K562 (cell line): ENCODE measurements around the gene LIN28B. TPM values are rescaled to one million over a fixed set of nuclear protein-coding genes. Genes with fewer than 3 reads are reported as not detected.
A peak's percentile ranks its signal among the peaks of the same experiment; 100 is the strongest.

Experiments
- AFF4 ChIP-seq: sonication (generic); formaldehyde crosslinking; IDR thresholded peaks from 2 replicates; pipeline ENCODE4 v1.8.0; 2023; ENCODE audit warnings: mild to moderate bottlenecking, missing genetic modification reagents
- ARID1B ChIP-seq: fragments of 450-650 bp; IDR thresholded peaks from 2 replicates; pipeline ENCODE4 v1.6.1; 2016; ENCODE audit warnings: antibody characterized with exemption, mild to moderate bottlenecking, inconsistent platforms
- CBX2 ChIP-seq: fragments of 200-600 bp; sonication (generic); IDR thresholded peaks from one replicate; pipeline ENCODE4 v1.6.1; 2012; ENCODE audit warnings: mild to moderate bottlenecking, low read length, inconsistent platforms; ENCODE audit not compliant: insufficient read depth, poor library complexity, severe bottlenecking
- CBX8 ChIP-seq: fragments of 200-600 bp; sonication (generic); IDR thresholded peaks from 2 replicates; pipeline ENCODE4 v1.6.1; 2012; ENCODE audit warnings: borderline replicate concordance, mixed run types, low read depth, mild to moderate bottlenecking, moderate library complexity, mixed read lengths, low read length, control low read depth, inconsistent platforms; ENCODE audit not compliant: poor library complexity, severe bottlenecking; ENCODE audit errors: extremely low read depth
- CCAR2 ChIP-seq: fragments of 200-400 bp; formaldehyde crosslinking; IDR thresholded peaks from 2 replicates; pipeline ENCODE4 v1.6.1; 2017; ENCODE audit warnings: mild to moderate bottlenecking, low read depth, low read length
- ELF1 ChIP-seq: fragments of 200-800 bp; sonication (Bioruptor generic); IDR thresholded peaks from 2 replicates; pipeline ENCODE4 v1.6.1; 2016; ENCODE audit warnings: missing genetic modification characterization, missing compliant biosample characterization
- FOSL1 ChIP-seq: fragments of 200-800 bp; sonication (Bioruptor generic); conservative IDR thresholded peaks from 2 replicates; pipeline ENCODE4 v1.6.1; 2016; ENCODE audit warnings: missing genetic modification characterization, missing compliant biosample characterization
- GTF2E2 ChIP-seq: fragments of 200-800 bp; sonication (Bioruptor generic); IDR thresholded peaks from 2 replicates; pipeline ENCODE4 v1.6.1; 2016; ENCODE audit warnings: missing genetic modification characterization, missing compliant biosample characterization
- HEY1 ChIP-seq: fragments of 250-450 bp; sonication (Bioruptor Pico); IDR thresholded peaks from 2 replicates; pipeline ENCODE4 v1.5.0; 2020; ENCODE audit warnings: mild to moderate bottlenecking, moderate library complexity, borderline replicate concordance
- HNRNPK ChIP-seq: fragments of 200-400 bp; formaldehyde crosslinking; IDR thresholded peaks from one replicate; pipeline ENCODE4 v1.6.1; 2018; ENCODE audit warnings: mild to moderate bottlenecking, low read depth, low read length; ENCODE audit not compliant: poor library complexity, severe bottlenecking
- HOXB6 ChIP-seq: fragments of 250-450 bp; sonication (Bioruptor Pico); IDR thresholded peaks from 2 replicates; pipeline ENCODE4 v1.5.1; 2022; ENCODE audit warnings: mild to moderate bottlenecking, borderline replicate concordance
- JUND ChIP-seq, 2 experiments: IDR thresholded peaks; 2 replicates in 1 of 2; 3 replicates in 1 of 2; pipeline ENCODE4 v1.6.1; 2011; ENCODE audit warnings: borderline replicate concordance in 2 of 2, low read depth in 2 of 2, low read length in 2 of 2, improper control_type of control experiment in 1 of 2, missing biosample characterization in 1 of 2, missing genetic modification characterization in 1 of 2, missing genetic modification reagents in 1 of 2
- MAX ChIP-seq: sonication (generic); formaldehyde crosslinking; IDR thresholded peaks from 2 replicates; pipeline ENCODE4 v1.9.0; 2022; ENCODE audit warnings: mild to moderate bottlenecking, missing genetic modification reagents
- POLR3G ChIP-seq: IDR thresholded peaks from 2 replicates; pipeline ENCODE4 v1.6.1; 2011; ENCODE audit not compliant: insufficient read length, insufficient replicate concordance; ENCODE audit errors: extremely low read depth
- RBFOX2 ChIP-seq: fragments of 200-400 bp; formaldehyde crosslinking; IDR thresholded peaks from 2 replicates; pipeline ENCODE4 v1.6.1; 2017; ENCODE audit warnings: low read depth, mild to moderate bottlenecking, low read length, moderate library complexity
- SP2 ChIP-seq: IDR thresholded peaks from 2 replicates; pipeline ENCODE4 v1.6.1; 2011; ENCODE audit warnings: mild to moderate bottlenecking, low read depth, low read length, moderate library complexity; ENCODE audit not compliant: poor library complexity, severe bottlenecking; ENCODE audit errors: extremely low read depth
- SPI1 ChIP-seq: IDR thresholded peaks from 2 replicates; pipeline ENCODE4 v1.6.1; 2011; ENCODE audit warnings: low read depth, low read length, control low read depth, borderline replicate concordance
- TBP ChIP-seq: optimal IDR thresholded peaks from 2 replicates; pipeline ENCODE3; 2011; ENCODE audit warnings: low read depth, low read length, improper control_type of control experiment
- ZNF217 ChIP-seq: sonication (generic); formaldehyde crosslinking; IDR thresholded peaks from 2 replicates; pipeline ENCODE4 v1.8.0; 2022; ENCODE audit warnings: mild to moderate bottlenecking, missing genetic modification reagents
- ZNF277 ChIP-seq: fragments of 250-450 bp; sonication (Bioruptor Pico); IDR thresholded peaks from 2 replicates; pipeline ENCODE4 v1.8.0; 2022; ENCODE audit warnings: inconsistent platforms, mild to moderate bottlenecking, moderate library complexity, borderline replicate concordance
- ZNF589 ChIP-seq: fragments of 200-800 bp; sonication (Bioruptor generic); IDR thresholded peaks from 2 replicates; pipeline ENCODE4 v1.6.1; 2016; ENCODE audit warnings: low read depth, missing genetic modification characterization, missing compliant biosample characterization
- polyA plus RNA-seq, 8 experiments: library from polyadenylated mRNA; depleted of rRNA in 4 of 8; stranded (reverse) in 5 of 8; unstranded in 3 of 8; fragments of >200 nt; fragmentation: Nextera tagmentation in 2 of 8; fragmentation: Illumina TruSeq in 1 of 8; extraction: Ambion mirVana in 2 of 8; extraction: Trizol in 1 of 8; gene quantifications; 2 replicates each; pipeline versions ENCODE4 v1.2.1 to v1.2.3, GENCODE V29; 2011 to 2014; ENCODE audit warnings: inconsistent platforms in 1 of 8, missing spikeins in 1 of 8
- total RNA-seq, 7 experiments: library from RNA; depleted of rRNA in 6 of 7; stranded (reverse); fragments of >200 nt in 6 of 7; fragmentation: Illumina TruSeq in 2 of 7; extraction: Trizol in 2 of 7; gene quantifications; 2 replicates each; pipeline versions ENCODE4 v1.2.1 to v1.2.3, GENCODE V29; 2011 to 2021; ENCODE audit warnings: low replicate concordance in 1 of 7

The LIN28B gene
- total and polyA plus RNA-seq, 9 of the 15 experiments (the other 6 are each of a cell fraction or from before 2014, with no cell fraction given): 20.9 to 77.3 (median 42.1) TPM

- TF ChIP-seq TBP (peak; percentile 42), AFF4 (CRISPR knock-in tag) (no peak), CBX2 (no peak), POLR3G (no peak), SPI1 (0 out of 2 replicates have a peak, but pooled peaks have one; percentile 44), MAX (no peak), CBX8 (no peak), SP2 (no peak), HOXB6 (CRISPR knock-in tag) (no peak), GTF2E2 (tag) (peak; percentile 82), ZNF217 (CRISPR knock-in tag) (no peak), ELF1 (tag) (no peak), JUND (IDR thresholded peaks at IDR 0.05; ENCODE audit: borderline replicate concordance, low read depth, low read length) (no peak; the same call in 1 of the 2 replicates), JUND (tag; IDR thresholded peaks at IDR 0.05; ENCODE audit: borderline replicate concordance, low read depth, low read length) (no peak; the same call in 2 of the 3 replicates), ZNF589 (no peak), HNRNPK (no peak), CCAR2 (no peak), FOSL1 (tag) (no peak), ZNF277 (CRISPR knock-in tag) (no peak), HEY1 (CRISPR knock-in tag) (no peak), RBFOX2 (0 out of 2 replicates have a peak, but pooled peaks have one; percentile 0), ARID1B (no peak)
These were observed 1.4 kb upstream of the LIN28B start (continued) for GRCh38 chr6:104955491-104955890.
